Prostate gland (tissue), 2 donors: ENCODE measurements around the gene OIP5.

Source experiments
- POLR2A ChIP-seq: fragments of 450-650 bp; IDR thresholded peaks from one replicate; pipeline ENCODE4 v1.6.1; 2016; ENCODE audit warnings: antibody characterized with exemption, mild to moderate bottlenecking
- POLR2AphosphoS5 ChIP-seq: sonication (generic); formaldehyde crosslinking; IDR thresholded peaks from one replicate; pipeline ENCODE4 v1.6.1; 2017; ENCODE audit warnings: antibody characterized with exemption
- TF ChIP-seq, protein P1 (sequence below), 4 experiments: fragments of 200-600 bp in 2 of 4; fragments of 450-650 bp in 2 of 4; sonication (generic) in 2 of 4; IDR thresholded peaks; 1 replicate in 3 of 4; 2 replicates in 1 of 4; pipeline ENCODE4 v1.5.1; 2016 to 2019; ENCODE audit warnings: antibody characterized with exemption in 4 of 4, mild to moderate bottlenecking in 2 of 4, moderate library complexity in 2 of 4

DNA sequence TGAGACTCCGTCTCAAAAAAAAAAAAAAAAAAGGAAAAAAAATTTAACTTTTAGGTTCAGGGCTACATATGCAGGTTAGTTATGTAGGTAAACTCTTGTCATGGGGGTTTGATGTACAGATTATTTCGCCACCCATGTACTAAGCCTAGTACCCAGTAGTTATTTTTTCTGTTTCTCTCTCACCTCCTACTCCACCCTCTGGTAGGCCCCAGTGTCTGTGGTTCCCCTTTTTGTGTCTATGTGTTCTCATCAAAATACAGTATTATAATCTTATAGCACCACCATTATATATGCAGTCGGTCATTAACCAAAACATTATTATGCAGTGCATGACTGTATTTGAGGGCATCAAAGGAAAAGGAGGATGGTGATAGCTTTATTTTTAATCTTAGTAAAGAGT lies 54.1 kb downstream of the OIP5 start:
- TF ChIP-seq POLR2AphosphoS5 (no peak), POLR2A (no peak)
- TF ChIP-seq, protein P1, sequence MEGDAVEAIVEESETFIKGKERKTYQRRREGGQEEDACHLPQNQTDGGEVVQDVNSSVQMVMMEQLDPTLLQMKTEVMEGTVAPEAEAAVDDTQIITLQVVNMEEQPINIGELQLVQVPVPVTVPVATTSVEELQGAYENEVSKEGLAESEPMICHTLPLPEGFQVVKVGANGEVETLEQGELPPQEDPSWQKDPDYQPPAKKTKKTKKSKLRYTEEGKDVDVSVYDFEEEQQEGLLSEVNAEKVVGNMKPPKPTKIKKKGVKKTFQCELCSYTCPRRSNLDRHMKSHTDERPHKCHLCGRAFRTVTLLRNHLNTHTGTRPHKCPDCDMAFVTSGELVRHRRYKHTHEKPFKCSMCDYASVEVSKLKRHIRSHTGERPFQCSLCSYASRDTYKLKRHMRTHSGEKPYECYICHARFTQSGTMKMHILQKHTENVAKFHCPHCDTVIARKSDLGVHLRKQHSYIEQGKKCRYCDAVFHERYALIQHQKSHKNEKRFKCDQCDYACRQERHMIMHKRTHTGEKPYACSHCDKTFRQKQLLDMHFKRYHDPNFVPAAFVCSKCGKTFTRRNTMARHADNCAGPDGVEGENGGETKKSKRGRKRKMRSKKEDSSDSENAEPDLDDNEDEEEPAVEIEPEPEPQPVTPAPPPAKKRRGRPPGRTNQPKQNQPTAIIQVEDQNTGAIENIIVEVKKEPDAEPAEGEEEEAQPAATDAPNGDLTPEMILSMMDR (IDR thresholded peaks at IDR 0.05): no peak
